H9 (cell line): ENCODE data around the gene POLR2H. TPM values are rescaled to one million over a fixed set of nuclear protein-coding genes. Genes with fewer than 3 reads are reported as not detected.
A peak's percentile ranks its signal among the peaks of the same experiment; 100 is the strongest.
"Not testable (repeated sequence)": the region's sequence is repeated elsewhere in the genome, so short reads cannot be mapped to it uniquely, and the experiment has no call there.

Experiments used
- DNase-seq: peaks from one replicate; pipeline ENCODE4 v3.0.0-alpha.2; 2017
- H2AFZ ChIP-seq: one replicate; pipeline ENCODE4 v1.6.1; 2013; ENCODE audit warnings: mild to moderate bottlenecking, low read length, control low read depth, moderate library complexity
- H2AK5ac ChIP-seq: 2 replicates; pipeline ENCODE4 v1.6.1; 2013; ENCODE audit warnings: low read length, control low read depth, mixed read lengths; ENCODE audit not compliant: insufficient read length
- H2BK120ac ChIP-seq: one replicate; pipeline ENCODE4 v1.6.1; 2013; ENCODE audit warnings: low read depth, mild to moderate bottlenecking, low read length, control low read depth, inconsistent platforms; ENCODE audit not compliant: poor library complexity, severe bottlenecking
- H2BK12ac ChIP-seq: 2 replicates; pipeline ENCODE4 v1.6.1; 2013; ENCODE audit warnings: low read length, control low read depth, mixed read lengths, low read depth; ENCODE audit not compliant: insufficient read length
- H2BK15ac ChIP-seq: 2 replicates; pipeline ENCODE4 v1.6.1; 2013; ENCODE audit warnings: low read depth, low read length, control low read depth
- H2BK20ac ChIP-seq: one replicate; pipeline ENCODE4 v1.6.1; 2013; ENCODE audit warnings: low read depth, mild to moderate bottlenecking, low read length, control low read depth, inconsistent platforms; ENCODE audit not compliant: poor library complexity, severe bottlenecking
- H2BK5ac ChIP-seq: 2 replicates; pipeline ENCODE4 v1.6.1; 2013; ENCODE audit warnings: low read length, control low read depth, mixed read lengths; ENCODE audit not compliant: insufficient read length
- H3K14ac ChIP-seq: 2 replicates; pipeline ENCODE4 v1.6.1; 2013; ENCODE audit warnings: low read length, control low read depth; ENCODE audit not compliant: insufficient read depth
- H3K18ac ChIP-seq: 2 replicates; pipeline ENCODE4 v1.6.1; 2013; ENCODE audit warnings: low read depth, mild to moderate bottlenecking, mixed read lengths, low read length, control low read depth; ENCODE audit not compliant: insufficient read length
- H3K23ac ChIP-seq: 2 replicates; pipeline ENCODE4 v1.6.1; 2013; ENCODE audit warnings: low read length, control low read depth, mixed read lengths, low read depth; ENCODE audit not compliant: insufficient read length
- H3K23me2 ChIP-seq: 2 replicates; pipeline ENCODE4 v1.6.1; 2013; ENCODE audit warnings: low read depth, mild to moderate bottlenecking, mixed read lengths, low read length, control low read depth; ENCODE audit not compliant: insufficient read length, poor library complexity, severe bottlenecking
- H3K27ac ChIP-seq: 2 replicates; pipeline ENCODE4 v1.5.1; 2013; ENCODE audit warnings: low read length, control low read depth, mixed read lengths, low read depth; ENCODE audit not compliant: insufficient read length
- H3K27me3 ChIP-seq: 2 replicates; pipeline ENCODE4 v1.6.1; 2013; ENCODE audit warnings: low read length, control low read depth, inconsistent platforms; ENCODE audit not compliant: insufficient read depth
- H3K4ac ChIP-seq: 2 replicates; pipeline ENCODE4 v1.6.1; 2013; ENCODE audit warnings: low read depth, mild to moderate bottlenecking, control low read depth, inconsistent platforms, low read length, moderate library complexity
- H3K4me1 ChIP-seq: 2 replicates; pipeline ENCODE4 v1.6.1; 2013; ENCODE audit warnings: low read length, control low read depth, inconsistent platforms; ENCODE audit not compliant: insufficient read depth
- H3K4me2 ChIP-seq: 2 replicates; pipeline ENCODE4 v1.6.1; 2013; ENCODE audit warnings: low read length, control low read depth, mixed read lengths; ENCODE audit not compliant: insufficient read length, insufficient read depth
- H3K56ac ChIP-seq: 2 replicates; pipeline ENCODE4 v1.6.1; 2013; ENCODE audit warnings: low read depth, mild to moderate bottlenecking, mixed read lengths, low read length, control low read depth; ENCODE audit not compliant: insufficient read length
- H3K79me1 ChIP-seq: 2 replicates; pipeline ENCODE4 v1.6.1; 2013; ENCODE audit warnings: low read depth, mild to moderate bottlenecking, moderate library complexity, low read length, control low read depth, inconsistent platforms; ENCODE audit not compliant: insufficient read depth, poor library complexity, severe bottlenecking
- H3K79me2 ChIP-seq: 2 replicates; pipeline ENCODE4 v1.6.1; 2013; ENCODE audit warnings: low read length, control low read depth, inconsistent platforms; ENCODE audit not compliant: insufficient read depth
- H3K9ac ChIP-seq: 2 replicates; pipeline ENCODE4 v1.6.1; 2013; ENCODE audit warnings: low read length, control low read depth, mixed read lengths; ENCODE audit not compliant: insufficient read length; ENCODE audit errors: extremely low read depth
- H3K9me3 ChIP-seq: one replicate; pipeline ENCODE4 v1.6.1; 2013; ENCODE audit warnings: low read depth, low read length, inconsistent platforms; ENCODE audit not compliant: control insufficient read depth
- H3T11ph ChIP-seq: one replicate; pipeline ENCODE4 v1.6.1; 2013; ENCODE audit warnings: mild to moderate bottlenecking, low read length, control low read depth, inconsistent platforms
- H4K20me1 ChIP-seq: one replicate; pipeline ENCODE4 v1.6.1; 2013; ENCODE audit not compliant: control insufficient read depth, insufficient read length, insufficient read depth
- H4K5ac ChIP-seq: 2 replicates; pipeline ENCODE4 v1.6.1; 2013; ENCODE audit warnings: low read depth, mild to moderate bottlenecking, mixed read lengths, low read length, control low read depth; ENCODE audit not compliant: insufficient read length
- H4K8ac ChIP-seq: replicated peaks from 2 replicates; pipeline ENCODE4 v1.6.1; 2013; ENCODE audit warnings: low read length, control low read depth, mixed read lengths, low read depth; ENCODE audit not compliant: insufficient read length
- H4K91ac ChIP-seq: 2 replicates; pipeline ENCODE4 v1.6.1; 2013; ENCODE audit warnings: low read depth, mild to moderate bottlenecking, moderate library complexity, mixed read lengths, low read length, control low read depth; ENCODE audit not compliant: insufficient read length
- H3K27ac Mint-ChIP-seq, 3 experiments: 2 replicates in 2 of 3; 3 replicates in 1 of 3; pipeline ENCODE4 v1.8.0; 2020 to 2021; ENCODE audit warnings: mixed read lengths in 3 of 3, mild to moderate bottlenecking in 1 of 3, moderate library complexity in 1 of 3
- H3K27me3 Mint-ChIP-seq: 2 replicates; pipeline ENCODE4 v1.8.0; 2021; ENCODE audit warnings: low read depth, mild to moderate bottlenecking, moderate library complexity, mixed read lengths
- H3K36me3 Mint-ChIP-seq, 3 experiments: 2 replicates in 2 of 3; 3 replicates in 1 of 3; pipeline ENCODE4 v1.8.0; 2020 to 2021; ENCODE audit warnings: low read depth in 3 of 3, mixed read lengths in 3 of 3; ENCODE audit not compliant: insufficient read depth in 1 of 3
- H3K4me1 Mint-ChIP-seq, 2 experiments: 2 replicates each; pipeline ENCODE4 v1.8.0; 2020; ENCODE audit warnings: mixed read lengths in 2 of 2
- H3K4me3 Mint-ChIP-seq, 2 experiments: 2 replicates in 1 of 2; 3 replicates in 1 of 2; pipeline ENCODE4 v1.8.0; 2020 to 2021; ENCODE audit warnings: mild to moderate bottlenecking in 2 of 2, mixed read lengths in 2 of 2, moderate library complexity in 1 of 2
- H3K9me3 Mint-ChIP-seq, 2 experiments: 2 replicates in 1 of 2; 3 replicates in 1 of 2; pipeline ENCODE4 v1.8.0; 2020; ENCODE audit warnings: mild to moderate bottlenecking in 2 of 2, mixed read lengths in 2 of 2, moderate library complexity in 1 of 2
- WGBS: extraction: QIAGEN DNeasy Blood & Tissue Kit; methylation state at CpG from one replicate; pipeline ENCODE4 v1.1.7; 2013; ENCODE audit warnings: missing lambda C conversion rate, low lambda C conversion rate, mixed read lengths; ENCODE audit not compliant: insufficient read length; ENCODE audit errors: extremely low coverage; 5-methylcytosine and 5-hydroxymethylcytosine counted together
- total RNA-seq: library from RNA; stranded (reverse); gene quantifications from 2 replicates; pipeline ENCODE4 v1.2.1, GENCODE V29; 2021
- TF ChIP-seq, protein P1 (sequence below): fragments of 200-600 bp; sonication (generic); conservative IDR thresholded peaks from 3 replicates; pipeline ENCODE4 v1.8.0; 2021; ENCODE audit warnings: antibody characterized with exemption, mild to moderate bottlenecking

The POLR2H gene
- total RNA-seq, 1 experiment from 2014 or later, result 115 TPM

GRCh38 chr3:184339001-184339400 is 22.5 kb upstream of the POLR2H start:
- Histone ChIP-seq H3K79me2 (no peaks in the 10 kb centered on the region), H3K9ac (no peak overlapping the region), H3K23ac (no peak overlapping the region), H3K27ac (no peak overlapping the region), H3K18ac (peak overlapping the region; percentile 75), H2BK12ac (no peak overlapping the region), H3K14ac (peak overlapping the region; percentile 18; the same call in 1 of the 2 replicates), H2BK20ac (no peak overlapping the region), H3T11ph (no peak overlapping the region), H4K91ac (no peak overlapping the region), H2BK15ac (no peak overlapping the region), H2AFZ (no peak overlapping the region), H2AK5ac (no peak overlapping the region), H4K5ac (no peak overlapping the region), H2BK5ac (no peak overlapping the region), H3K4ac (no peak overlapping the region), H4K8ac (no peak overlapping the region), H3K23me2 (peaks cover 10% of the 10 kb centered on the region), H3K79me1 (no peaks in the 10 kb centered on the region), H3K27me3 (no peaks in the 10 kb centered on the region), H2BK120ac (no peak overlapping the region), H3K4me2 (no peak overlapping the region), H3K9me3 (no peaks in the 10 kb centered on the region), H4K20me1 (peaks cover 4% of the 10 kb centered on the region), H3K4me1 (no peaks in the 10 kb centered on the region), H3K56ac (no peak overlapping the region)
- Mint-ChIP-seq H3K4me1 (peaks cover 34% of the 10 kb centered on the region in 2 experiments), H3K27me3 (no peaks in the 10 kb centered on the region; the same call in 1 of the 2 replicates), H3K9me3 (no peaks in the 10 kb centered on the region; a peak in 1 of 5 replicates), H3K27ac (peak overlapping the region in 2 of 3 experiments; percentile 79 to 91; a peak in 3 of 7 replicates), H3K4me3 (peak overlapping the region in 1 of 2 experiments; percentile 66; a peak in 2 of 5 replicates), H3K36me3 (peaks cover 15 to 40% (median 23%) of the 10 kb centered on the region in 3 experiments)
- whole genome bisulfite sequencing, result no CpG with 5 or more reads among the region's 8 CpGs
- no peak for DNase-seq
- TF ChIP-seq, protein P1, sequence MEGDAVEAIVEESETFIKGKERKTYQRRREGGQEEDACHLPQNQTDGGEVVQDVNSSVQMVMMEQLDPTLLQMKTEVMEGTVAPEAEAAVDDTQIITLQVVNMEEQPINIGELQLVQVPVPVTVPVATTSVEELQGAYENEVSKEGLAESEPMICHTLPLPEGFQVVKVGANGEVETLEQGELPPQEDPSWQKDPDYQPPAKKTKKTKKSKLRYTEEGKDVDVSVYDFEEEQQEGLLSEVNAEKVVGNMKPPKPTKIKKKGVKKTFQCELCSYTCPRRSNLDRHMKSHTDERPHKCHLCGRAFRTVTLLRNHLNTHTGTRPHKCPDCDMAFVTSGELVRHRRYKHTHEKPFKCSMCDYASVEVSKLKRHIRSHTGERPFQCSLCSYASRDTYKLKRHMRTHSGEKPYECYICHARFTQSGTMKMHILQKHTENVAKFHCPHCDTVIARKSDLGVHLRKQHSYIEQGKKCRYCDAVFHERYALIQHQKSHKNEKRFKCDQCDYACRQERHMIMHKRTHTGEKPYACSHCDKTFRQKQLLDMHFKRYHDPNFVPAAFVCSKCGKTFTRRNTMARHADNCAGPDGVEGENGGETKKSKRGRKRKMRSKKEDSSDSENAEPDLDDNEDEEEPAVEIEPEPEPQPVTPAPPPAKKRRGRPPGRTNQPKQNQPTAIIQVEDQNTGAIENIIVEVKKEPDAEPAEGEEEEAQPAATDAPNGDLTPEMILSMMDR, result no peak

GRCh38 chr3:184339451-184340135 is 21.9 kb upstream of the POLR2H start:
- H3K4me3 Mint-ChIP-seq, result not testable (repeated sequence)

More at GRCh38 chr3:184339451-184340135, 21.9 kb upstream of the POLR2H start:
- not testable (repeated sequence) for H3K4ac ChIP-seq, H3T11ph ChIP-seq, H3K9me3 ChIP-seq, H4K5ac ChIP-seq, DNase-seq, H2BK12ac ChIP-seq, H2AK5ac ChIP-seq, H2AFZ ChIP-seq, H2BK15ac ChIP-seq, H3K79me1 ChIP-seq, H4K20me1 ChIP-seq, H2BK120ac ChIP-seq, H3K27ac ChIP-seq, H3K23ac ChIP-seq, H3K9ac ChIP-seq, H2BK20ac ChIP-seq, H3K14ac ChIP-seq, H3K56ac ChIP-seq, H3K4me1 ChIP-seq, H3K27me3 Mint-ChIP-seq, H3K4me2 ChIP-seq, H3K27me3 ChIP-seq, H2BK5ac ChIP-seq, H4K8ac ChIP-seq, H4K91ac ChIP-seq, H3K9me3 Mint-ChIP-seq, H3K18ac ChIP-seq, H3K79me2 ChIP-seq
- peak overlapping the region in 1 of 3 experiments; percentile 18; a peak in 1 of 7 replicates for H3K27ac Mint-ChIP-seq
- H3K36me3 Mint-ChIP-seq, result peaks cover 13 to 34% (median 19%) of the 10 kb centered on the region in 3 experiments
- H3K4me1 Mint-ChIP-seq, result peaks cover 32 to 33% of the 10 kb centered on the region in 2 experiments
- peaks cover 10% of the 10 kb centered on the region for H3K23me2 ChIP-seq
- no CpG with 5 or more reads among the region's 19 CpGs for WGBS
